ENCODE measurements around the gene PDE1A. TPM values are rescaled to one million over a fixed set of nuclear protein-coding genes. Genes with fewer than 3 reads are reported as not detected.

Gene PDE1A
- total RNA-seq, 1 donor from 2014 or later, result 0.08 TPM

DNA sequence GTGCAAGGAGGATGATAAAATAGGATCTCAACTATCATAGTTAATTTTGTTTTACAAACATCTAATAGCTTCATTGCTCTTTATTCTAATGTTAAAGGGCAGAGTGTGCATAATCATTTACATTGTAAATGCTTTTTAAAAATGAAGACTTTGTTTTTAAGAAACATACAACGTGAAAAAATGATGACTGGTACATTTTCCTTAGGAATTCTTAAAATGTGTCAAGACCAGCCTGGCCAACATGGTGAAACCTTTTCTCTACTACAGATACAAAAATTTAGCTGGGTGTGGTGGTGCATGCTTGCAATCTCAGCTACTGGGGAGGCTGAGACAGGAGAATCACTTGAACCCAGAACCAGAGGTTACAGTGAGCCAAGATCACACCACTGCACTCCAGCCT lies 179.0 kb downstream of the PDE1A start:
- DNase-seq (ENCODE audit: low read depth), result no peak
- H3K27me3 ChIP-seq (ENCODE audit: control insufficient read depth, insufficient read depth, low read length), result no peaks in the 10 kb centered on the region
- no peaks in the 10 kb centered on the region for H3K36me3 ChIP-seq (ENCODE audit: control insufficient read depth, insufficient read depth, low read length)
- TF ChIP-seq, protein P1, sequence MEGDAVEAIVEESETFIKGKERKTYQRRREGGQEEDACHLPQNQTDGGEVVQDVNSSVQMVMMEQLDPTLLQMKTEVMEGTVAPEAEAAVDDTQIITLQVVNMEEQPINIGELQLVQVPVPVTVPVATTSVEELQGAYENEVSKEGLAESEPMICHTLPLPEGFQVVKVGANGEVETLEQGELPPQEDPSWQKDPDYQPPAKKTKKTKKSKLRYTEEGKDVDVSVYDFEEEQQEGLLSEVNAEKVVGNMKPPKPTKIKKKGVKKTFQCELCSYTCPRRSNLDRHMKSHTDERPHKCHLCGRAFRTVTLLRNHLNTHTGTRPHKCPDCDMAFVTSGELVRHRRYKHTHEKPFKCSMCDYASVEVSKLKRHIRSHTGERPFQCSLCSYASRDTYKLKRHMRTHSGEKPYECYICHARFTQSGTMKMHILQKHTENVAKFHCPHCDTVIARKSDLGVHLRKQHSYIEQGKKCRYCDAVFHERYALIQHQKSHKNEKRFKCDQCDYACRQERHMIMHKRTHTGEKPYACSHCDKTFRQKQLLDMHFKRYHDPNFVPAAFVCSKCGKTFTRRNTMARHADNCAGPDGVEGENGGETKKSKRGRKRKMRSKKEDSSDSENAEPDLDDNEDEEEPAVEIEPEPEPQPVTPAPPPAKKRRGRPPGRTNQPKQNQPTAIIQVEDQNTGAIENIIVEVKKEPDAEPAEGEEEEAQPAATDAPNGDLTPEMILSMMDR (IDR thresholded peaks at IDR 0.05; ENCODE audit: insufficient read depth, low read length, poor library complexity, severe bottlenecking), result no peak
- H3K4me3 ChIP-seq (ENCODE audit: low read depth, low read length), result no peak overlapping the region

- TF ChIP-seq, protein P1 (IDR thresholded peaks at IDR 0.05; ENCODE audit: insufficient read depth, low read length, poor library complexity, severe bottlenecking), result no peak
- Histone ChIP-seq H3K36me3 (ENCODE audit: control insufficient read depth, insufficient read depth, low read length) (no peaks in the 10 kb centered on the region), H3K4me3 (ENCODE audit: low read depth, low read length) (no peak overlapping the region), H3K27me3 (ENCODE audit: control insufficient read depth, insufficient read depth, low read length) (no peaks in the 10 kb centered on the region)
- no peak for DNase-seq (ENCODE audit: low read depth)
Observed at GRCh38 chr2:182245963-182246362, 180.9 kb downstream of the PDE1A start.

DNA sequence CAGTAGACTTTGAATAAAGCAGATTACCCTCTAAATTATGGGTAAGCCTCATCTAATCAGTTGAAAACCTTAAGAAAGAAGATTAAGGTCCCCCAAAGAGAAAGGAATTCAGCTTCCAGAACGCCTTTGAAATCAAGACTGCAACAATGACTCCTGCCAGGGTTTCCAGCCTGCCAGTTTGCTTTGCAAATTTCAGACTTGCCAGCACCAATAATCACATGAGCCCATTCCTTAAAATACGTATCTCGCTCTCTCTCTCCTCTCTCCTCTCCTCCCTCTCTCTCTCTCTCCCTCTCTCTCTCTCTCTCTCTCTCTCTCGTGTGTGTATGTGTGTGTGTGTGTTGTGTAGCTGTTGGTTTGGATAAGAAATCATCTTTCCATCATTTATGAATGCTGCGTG lies 184.2 kb downstream of the PDE1A start:
- H3K4me3 ChIP-seq (ENCODE audit: low read depth, low read length), result no peak overlapping the region
- H3K27me3 ChIP-seq (ENCODE audit: control insufficient read depth, insufficient read depth, low read length), result no peaks in the 10 kb centered on the region
- TF ChIP-seq, protein P1 (IDR thresholded peaks at IDR 0.05; ENCODE audit: insufficient read depth, low read length, poor library complexity, severe bottlenecking), result no peak
- DNase-seq (ENCODE audit: low read depth), result no peak
- no peaks in the 10 kb centered on the region for H3K36me3 ChIP-seq (ENCODE audit: control insufficient read depth, insufficient read depth, low read length)

GRCh38 chr2:182241936-182242335 lies 184.9 kb downstream of the PDE1A start:
- Histone ChIP-seq H3K4me3 (ENCODE audit: low read depth, low read length) (no peak overlapping the region), H3K36me3 (ENCODE audit: control insufficient read depth, insufficient read depth, low read length) (no peaks in the 10 kb centered on the region), H3K27me3 (ENCODE audit: control insufficient read depth, insufficient read depth, low read length) (no peaks in the 10 kb centered on the region)
- TF ChIP-seq, protein P1 (IDR thresholded peaks at IDR 0.05; ENCODE audit: insufficient read depth, low read length, poor library complexity, severe bottlenecking), result no peak
- no peak for DNase-seq (ENCODE audit: low read depth)

- no peak for DNase-seq (ENCODE audit: low read depth)
- Histone ChIP-seq H3K27me3 (ENCODE audit: control insufficient read depth, insufficient read depth, low read length) (no peaks in the 10 kb centered on the region), H3K4me3 (ENCODE audit: low read depth, low read length) (no peak overlapping the region), H3K36me3 (ENCODE audit: control insufficient read depth, insufficient read depth, low read length) (no peaks in the 10 kb centered on the region)
- TF ChIP-seq, protein P1 (IDR thresholded peaks at IDR 0.05; ENCODE audit: insufficient read depth, low read length, poor library complexity, severe bottlenecking), result peak; percentile 48
Observed at GRCh38 chr2:182240862-182241371, 185.9 kb downstream of the PDE1A start.

GRCh38 chr2:182230561-182230960 lies 196.3 kb downstream of the PDE1A start:
- DNase-seq (ENCODE audit: low read depth), result no peak
- Histone ChIP-seq H3K4me3 (ENCODE audit: low read depth, low read length) (no peak overlapping the region), H3K27me3 (ENCODE audit: control insufficient read depth, insufficient read depth, low read length) (no peaks in the 10 kb centered on the region), H3K36me3 (ENCODE audit: control insufficient read depth, insufficient read depth, low read length) (no peaks in the 10 kb centered on the region)
- TF ChIP-seq, protein P1 (IDR thresholded peaks at IDR 0.05; ENCODE audit: insufficient read depth, low read length, poor library complexity, severe bottlenecking), result no peak
